ENCODE measurements around the gene ATP6V0E1. TPM values are rescaled to one million over a fixed set of nuclear protein-coding genes. Genes with fewer than 3 reads are reported as not detected.

ATP6V0E1 gene
- total RNA-seq, 4 donors from 2014 or later: 159 to 342 (median 193) TPM

GRCh38 chr5:172973127-172973916, 10.2 kb upstream of the ATP6V0E1 start:
- TF ChIP-seq CTCF (IDR thresholded peaks at IDR 0.05; ENCODE audit: low read depth): no peak

- no peak for TF ChIP-seq CTCF (IDR thresholded peaks at IDR 0.05; ENCODE audit: low read depth)
Measured at GRCh38 chr5:172973931-172974330, 9.6 kb upstream of the ATP6V0E1 start.

- no peak for TF ChIP-seq CTCF (IDR thresholded peaks at IDR 0.05; ENCODE audit: low read depth)
Measured at GRCh38 chr5:172975289-172975688, 8.3 kb upstream of the ATP6V0E1 start.

DNA sequence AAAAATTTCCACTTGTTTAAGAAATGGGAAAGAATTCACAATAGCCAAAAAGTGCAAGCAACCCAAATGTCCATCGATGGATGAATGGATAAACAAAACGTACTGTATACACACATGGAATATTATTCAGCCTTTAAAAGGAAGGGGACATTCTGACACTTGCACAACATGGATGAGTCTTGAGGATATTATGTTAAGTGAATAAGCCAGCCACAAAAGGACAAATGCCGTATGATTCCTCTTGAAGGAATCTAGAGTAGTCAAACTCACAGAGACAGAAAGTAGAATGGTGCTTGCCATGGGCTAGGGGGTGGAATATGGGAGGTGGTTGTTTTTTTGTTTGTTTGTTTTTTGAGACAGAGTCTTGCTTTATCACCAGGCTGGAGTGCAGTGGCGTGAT, 3.8 kb upstream of the ATP6V0E1 start:
- TF ChIP-seq CTCF (IDR thresholded peaks at IDR 0.05; ENCODE audit: low read depth): no peak

DNA sequence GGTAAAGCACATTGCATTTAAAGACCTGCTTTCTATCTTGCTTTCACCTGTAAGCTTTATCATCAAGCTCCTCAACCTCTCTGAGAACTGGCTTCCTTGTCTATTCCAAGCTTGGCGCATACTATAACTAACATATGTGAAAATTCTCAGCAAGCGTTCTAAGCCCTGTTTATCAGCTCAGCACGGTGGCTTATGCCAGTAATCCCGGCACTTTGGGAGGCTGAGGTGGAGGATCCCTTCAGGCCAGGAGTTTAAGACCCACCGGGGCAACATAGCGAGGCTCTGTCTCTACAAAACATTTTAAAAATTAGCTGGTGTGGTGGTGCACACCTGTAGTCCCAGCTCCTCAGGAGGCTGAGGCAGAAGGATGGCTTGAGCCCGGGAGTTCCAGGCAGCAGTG, 1.6 kb upstream of the ATP6V0E1 start:
- no peak for TF ChIP-seq CTCF (IDR thresholded peaks at IDR 0.05; ENCODE audit: low read depth)

DNA sequence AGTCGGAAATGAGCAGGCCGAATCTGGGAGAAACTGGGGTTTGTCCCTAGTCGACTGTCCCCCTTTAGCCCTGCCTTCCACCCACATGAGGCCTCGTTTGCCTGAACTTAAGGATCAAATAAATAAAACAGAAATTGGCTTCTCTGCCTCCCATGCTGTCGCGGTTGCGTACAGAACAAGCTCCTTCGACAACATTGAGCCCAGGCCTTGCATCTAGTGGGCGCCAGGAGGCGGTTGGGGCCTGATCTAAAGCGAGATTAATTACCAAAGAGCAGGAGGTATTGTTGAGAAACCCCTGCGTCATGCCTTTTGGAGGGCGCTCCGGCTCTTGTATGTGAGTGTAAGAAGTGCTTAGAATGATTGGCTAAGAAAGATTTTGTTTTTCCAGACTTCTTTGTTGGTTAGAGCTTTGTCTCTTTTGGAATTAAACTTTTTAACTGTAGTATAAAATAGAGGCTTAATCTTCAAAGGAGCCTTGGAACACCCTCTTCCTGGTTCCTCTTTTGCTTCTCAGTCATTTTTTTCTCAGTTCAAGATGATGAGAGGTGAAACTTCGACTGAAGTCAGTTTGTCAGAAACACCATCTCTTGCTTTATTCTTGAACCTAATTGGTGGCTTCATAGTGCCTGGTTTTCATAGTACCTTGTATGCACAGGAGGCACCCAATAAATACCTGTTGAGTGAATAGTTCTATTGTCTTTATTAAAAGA, 828 bp downstream of the ATP6V0E1 start:
- no peak for TF ChIP-seq CTCF (IDR thresholded peaks at IDR 0.05; ENCODE audit: low read depth)

GRCh38 chr5:172985596-172985995, 2.0 kb downstream of the ATP6V0E1 start:
- no peak for TF ChIP-seq CTCF (IDR thresholded peaks at IDR 0.05; ENCODE audit: low read depth)
